HepG2 (cell line): ENCODE measurements around the gene PRKN.

Source experiments
- BCL3 ChIP-seq: sonication (generic); formaldehyde crosslinking; IDR thresholded peaks from 2 replicates; pipeline ENCODE4 v1.5.1; 2020; ENCODE audit warnings: mild to moderate bottlenecking, missing genetic modification reagents, moderate library complexity
- CEBPB ChIP-seq: IDR thresholded peaks from 2 replicates; pipeline ENCODE4 v1.6.1; 2011; ENCODE audit warnings: low read depth, low read length, improper control_type of control experiment, borderline replicate concordance
- CTCF ChIP-seq: sonication (generic); formaldehyde crosslinking; IDR thresholded peaks from 2 replicates; pipeline ENCODE4 v1.5.0; 2020; ENCODE audit warnings: mild to moderate bottlenecking, missing genetic modification reagents, moderate library complexity
- EHMT2 ChIP-seq: fragments of 200-600 bp; sonication (generic); IDR thresholded peaks from 2 replicates; pipeline ENCODE4 v1.7.0; 2017; ENCODE audit warnings: antibody characterized with exemption, low read depth, low read length, borderline replicate concordance
- HOMEZ ChIP-seq: IDR thresholded peaks from 2 replicates; pipeline ENCODE4 v1.6.1; 2016; ENCODE audit warnings: low read depth
- JUN ChIP-seq: sonication (generic); formaldehyde crosslinking; IDR thresholded peaks from 2 replicates; pipeline ENCODE4 v1.4.0; 2020; ENCODE audit warnings: mild to moderate bottlenecking, missing genetic modification reagents
- MAX ChIP-seq: IDR thresholded peaks from 2 replicates; pipeline ENCODE4 v1.6.1; 2012; ENCODE audit warnings: inconsistent platforms
- MTF1 ChIP-seq: sonication (generic); formaldehyde crosslinking; IDR thresholded peaks from 2 replicates; pipeline ENCODE4 v1.5.0; 2020; ENCODE audit warnings: missing genetic modification reagents
- NCOA2 ChIP-seq: sonication (generic); formaldehyde crosslinking; IDR thresholded peaks from 2 replicates; pipeline ENCODE4 v1.8.0; 2022; ENCODE audit warnings: inconsistent platforms
- NFIC ChIP-seq: IDR thresholded peaks from 2 replicates; pipeline ENCODE4 v1.6.1; 2012; ENCODE audit warnings: mild to moderate bottlenecking, low read length, inconsistent platforms
- NONO ChIP-seq, 2 experiments: fragments of 450-650 bp in 1 of 2; sonication (generic) in 1 of 2; formaldehyde crosslinking in 1 of 2; IDR thresholded peaks in 1 of 2; conservative IDR thresholded peaks in 1 of 2; 2 replicates each; pipeline versions ENCODE4 v1.6.1 to v1.8.0; 2017 to 2022; ENCODE audit warnings: mild to moderate bottlenecking in 1 of 2, missing genetic modification reagents in 1 of 2, moderate library complexity in 1 of 2
- REST ChIP-seq, 2 experiments: IDR thresholded peaks; 2 replicates each; pipeline ENCODE4 v1.6.1; 2011 to 2012; ENCODE audit warnings: low read length in 2 of 2, borderline replicate concordance in 1 of 2, low read depth in 1 of 2, mild to moderate bottlenecking in 1 of 2, moderate library complexity in 1 of 2
- TAF15 ChIP-seq: fragments of 200-400 bp; formaldehyde crosslinking; IDR thresholded peaks from one replicate; pipeline ENCODE4 v1.6.1; 2018; ENCODE audit warnings: mild to moderate bottlenecking, low read depth, low read length; ENCODE audit not compliant: poor library complexity, severe bottlenecking

- TF ChIP-seq JUN (CRISPR knock-in tag) = no peak
- no peak for TF ChIP-seq NFIC
- TF ChIP-seq CEBPB = no peak
- no peak for TF ChIP-seq MAX
- no peak for TF ChIP-seq NCOA2 (CRISPR knock-in tag)
- TF ChIP-seq EHMT2 = no peak
- TF ChIP-seq MTF1 = no peak
- TF ChIP-seq TAF15 = no peak
- no peak for TF ChIP-seq BCL3 (CRISPR knock-in tag)
- no peak for TF ChIP-seq HOMEZ
- no peak for TF ChIP-seq REST (IDR thresholded peaks at IDR 0.05; ENCODE audit: borderline replicate concordance in 1 of 2, low read depth in 1 of 2, low read length in 2 of 2)
- no peak for TF ChIP-seq CTCF (CRISPR knock-in tag)
- no peak for TF ChIP-seq NONO (IDR thresholded peaks at IDR 0.05)
- TF ChIP-seq NONO (CRISPR knock-in tag; conservative IDR thresholded peaks at IDR 0.05) = no peak
Observed at GRCh38 chr6:161594412-161594811, 1133.2 kb downstream of the PRKN start.
